Fibroblast of lung (primary cell): Measurements from ENCODE around the gene FRMD4A.

Experiments
- CTCF ChIP-seq, 2 donors: IDR thresholded peaks in 1 of 2; conservative IDR thresholded peaks in 1 of 2; 1 replicate in 1 of 2; 2 replicates in 1 of 2; pipeline ENCODE4 v1.5.1; 2011 to 2012; ENCODE audit warnings: low read length in 2 of 2, control low read depth in 1 of 2, inconsistent platforms in 1 of 2, low read depth in 1 of 2, mild to moderate bottlenecking in 1 of 2
- EZH2 ChIP-seq: IDR thresholded peaks from 2 replicates; pipeline ENCODE4 v1.5.1; 2012; ENCODE audit warnings: low read length, control low read depth, mild to moderate bottlenecking; ENCODE audit errors: missing control alignments

- no peak for TF ChIP-seq CTCF (conservative IDR thresholded peaks at IDR 0.05 in 1 of 2, IDR thresholded peaks at IDR 0.05 in 1 of 2; ENCODE audit: low read depth in 1 of 2, low read length in 2 of 2)
- no peak for TF ChIP-seq EZH2
Measured at GRCh38 chr10:13674645-13675588, 655.8 kb downstream of the FRMD4A start.
